Esophagus squamous epithelium (tissue), 5 donors: ENCODE results near the gene ZDHHC22. TPM values are rescaled to one million over a fixed set of nuclear protein-coding genes. Genes with fewer than 3 reads are reported as not detected.

Source experiments
- DNase-seq: peaks from one replicate; lab custom pipeline; 2025; lab: John Stamatoyannopoulos, UW
- H3K27ac ChIP-seq, 4 donors: fragments of 200-600 bp; sonication (generic); one replicate each; pipeline ENCODE4 v1.5.1; 2016 to 2019; ENCODE audit warnings: mild to moderate bottlenecking in 1 of 4
- H3K27me3 ChIP-seq, 4 donors: fragments of 200-600 bp; sonication (generic); 1 replicate in 3 of 4; 2 replicates in 1 of 4; pipeline versions ENCODE4 v1.5.1 to v1.6.0; 2017 to 2021; ENCODE audit warnings: antibody characterized with exemption in 1 of 4
- H3K36me3 ChIP-seq, 3 donors: fragments of 200-600 bp; sonication (generic); one replicate each; pipeline ENCODE4 v1.5.1; 2016 to 2019
- H3K4me1 ChIP-seq, 3 donors: fragments of 200-600 bp; sonication (generic); one replicate each; pipeline ENCODE4 v1.5.1; 2017 to 2019
- H3K4me3 ChIP-seq, 4 donors: fragments of 200-600 bp; sonication (generic); 1 replicate in 3 of 4; 2 replicates in 1 of 4; pipeline ENCODE4 v1.5.1; 2016 to 2019; ENCODE audit warnings: mild to moderate bottlenecking in 2 of 4, moderate library complexity in 1 of 4
- H3K9me3 ChIP-seq, 3 donors: fragments of 200-600 bp; sonication (generic); one replicate each; pipeline ENCODE4 v1.5.1; 2016 to 2019
- POLR2A ChIP-seq, 4 donors: fragments of 450-650 bp; IDR thresholded peaks; one replicate each; pipeline ENCODE4 v1.6.1; 2017; ENCODE audit warnings: antibody characterized with exemption in 4 of 4, mild to moderate bottlenecking in 4 of 4, moderate library complexity in 3 of 4
- WGBS, 2 donors: methylation state at CpG; one replicate each; pipeline ENCODE4 v1.1.5; 2018; 5-methylcytosine and 5-hydroxymethylcytosine counted together
- intact Hi-C: fragments of 100-400 bp; cut with DNase I; formaldehyde crosslinking; loops from one replicate; pipeline ENCODE4 v1.15.0; 2022
- total RNA-seq, 4 donors: library from RNA; depleted of rRNA; stranded (reverse); fragments of >200 nt; gene quantifications; one replicate each; pipeline ENCODE4 v1.1.0, GENCODE V29; 2016
- TF ChIP-seq, protein P1 (sequence below), 6 experiments: fragments of 450-650 bp in 4 of 6; fragments of 200-600 bp in 2 of 6; sonication (generic) in 2 of 6; IDR thresholded peaks; one replicate each; pipeline ENCODE4 v1.5.1; 2016 to 2019; ENCODE audit warnings: antibody characterized with exemption in 6 of 6, mild to moderate bottlenecking in 4 of 6, moderate library complexity in 4 of 6
- donor health status: DM: yes; HTN: yes; CAD: no.

Gene ZDHHC22
- total RNA-seq, 4 donors from 2014 or later = not detected

DNA sequence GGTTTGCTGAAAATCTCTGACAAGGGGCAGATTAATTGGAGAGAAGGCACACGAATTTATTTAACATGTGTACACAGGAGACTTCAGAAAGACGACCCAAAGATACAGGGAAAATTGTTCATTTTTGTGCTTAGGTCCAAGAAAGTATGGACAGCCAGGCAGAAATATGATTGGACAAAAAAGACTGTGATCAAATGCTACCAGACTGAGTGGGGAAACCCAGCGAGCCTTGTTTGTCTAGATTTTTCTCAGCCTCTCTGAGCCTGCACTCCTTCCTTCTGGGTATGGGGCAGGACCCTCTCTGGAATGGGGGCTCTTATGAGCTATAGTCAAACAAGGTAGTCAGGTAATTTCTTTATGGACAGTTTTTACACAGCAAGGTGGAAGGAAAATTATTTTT lies 54.0 kb downstream of the ZDHHC22 start:
- intact Hi-C loops = no loop called here
- peaks cover 0 to 43% (median 6%) of the 10 kb centered on the region in 3 donors for H3K4me1 ChIP-seq
- DNase-seq = no peak
- H3K9me3 ChIP-seq = peaks cover 0 to 17% (median 13%) of the 10 kb centered on the region in 3 donors
- no peak overlapping the region for H3K4me3 ChIP-seq
- peak overlapping the region; percentile 72 to 91 (median 84) for H3K27ac ChIP-seq
- H3K27me3 ChIP-seq = no peaks in the 10 kb centered on the region
- WGBS, 2 donors = 55 to 60% methylated on average over 3 of the region's 3 CpGs
- TF ChIP-seq, protein P1, sequence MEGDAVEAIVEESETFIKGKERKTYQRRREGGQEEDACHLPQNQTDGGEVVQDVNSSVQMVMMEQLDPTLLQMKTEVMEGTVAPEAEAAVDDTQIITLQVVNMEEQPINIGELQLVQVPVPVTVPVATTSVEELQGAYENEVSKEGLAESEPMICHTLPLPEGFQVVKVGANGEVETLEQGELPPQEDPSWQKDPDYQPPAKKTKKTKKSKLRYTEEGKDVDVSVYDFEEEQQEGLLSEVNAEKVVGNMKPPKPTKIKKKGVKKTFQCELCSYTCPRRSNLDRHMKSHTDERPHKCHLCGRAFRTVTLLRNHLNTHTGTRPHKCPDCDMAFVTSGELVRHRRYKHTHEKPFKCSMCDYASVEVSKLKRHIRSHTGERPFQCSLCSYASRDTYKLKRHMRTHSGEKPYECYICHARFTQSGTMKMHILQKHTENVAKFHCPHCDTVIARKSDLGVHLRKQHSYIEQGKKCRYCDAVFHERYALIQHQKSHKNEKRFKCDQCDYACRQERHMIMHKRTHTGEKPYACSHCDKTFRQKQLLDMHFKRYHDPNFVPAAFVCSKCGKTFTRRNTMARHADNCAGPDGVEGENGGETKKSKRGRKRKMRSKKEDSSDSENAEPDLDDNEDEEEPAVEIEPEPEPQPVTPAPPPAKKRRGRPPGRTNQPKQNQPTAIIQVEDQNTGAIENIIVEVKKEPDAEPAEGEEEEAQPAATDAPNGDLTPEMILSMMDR (IDR thresholded peaks at IDR 0.05) = no peak
- no peak for TF ChIP-seq POLR2A (IDR thresholded peaks at IDR 0.05)
- no peaks in the 10 kb centered on the region for H3K36me3 ChIP-seq

DNA sequence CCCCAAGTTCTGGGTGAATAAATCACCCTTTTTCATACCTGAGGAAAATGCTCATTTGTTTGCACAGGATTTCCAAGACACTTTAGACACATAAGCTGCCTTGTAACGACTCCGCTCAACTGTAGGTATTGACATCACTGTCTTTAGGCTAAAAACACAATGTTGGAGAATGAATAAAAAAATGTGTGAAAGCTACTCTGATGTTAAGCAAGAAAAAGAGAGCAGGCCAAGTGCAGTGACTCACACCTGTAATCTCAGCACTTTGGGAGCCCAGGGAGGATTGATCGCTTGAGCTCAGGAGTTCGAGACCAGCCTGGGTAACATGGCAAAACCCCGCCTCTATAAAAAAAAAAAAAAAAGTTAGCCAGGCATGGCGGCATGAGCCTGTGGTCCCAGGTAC lies 54.6 kb downstream of the ZDHHC22 start:
- Histone ChIP-seq H3K36me3 (no peaks in the 10 kb centered on the region), H3K27me3 (no peaks in the 10 kb centered on the region), H3K4me3 (no peak overlapping the region), H3K27ac (peak overlapping the region in 2 of 4 donors; percentile 90 to 91), H3K9me3 (peaks cover 0 to 12% (median 11%) of the 10 kb centered on the region in 3 donors), H3K4me1 (peaks cover 0 to 43% (median 6%) of the 10 kb centered on the region in 3 donors)
- WGBS, 2 donors = 74 to 80% methylated on average over 5 to 6 of the region's 6 CpGs
- DNase-seq = no peak
- intact Hi-C loops = no loop called here
- TF ChIP-seq, protein P1 (IDR thresholded peaks at IDR 0.05) = no peak
- no peak for TF ChIP-seq POLR2A (IDR thresholded peaks at IDR 0.05)

DNA sequence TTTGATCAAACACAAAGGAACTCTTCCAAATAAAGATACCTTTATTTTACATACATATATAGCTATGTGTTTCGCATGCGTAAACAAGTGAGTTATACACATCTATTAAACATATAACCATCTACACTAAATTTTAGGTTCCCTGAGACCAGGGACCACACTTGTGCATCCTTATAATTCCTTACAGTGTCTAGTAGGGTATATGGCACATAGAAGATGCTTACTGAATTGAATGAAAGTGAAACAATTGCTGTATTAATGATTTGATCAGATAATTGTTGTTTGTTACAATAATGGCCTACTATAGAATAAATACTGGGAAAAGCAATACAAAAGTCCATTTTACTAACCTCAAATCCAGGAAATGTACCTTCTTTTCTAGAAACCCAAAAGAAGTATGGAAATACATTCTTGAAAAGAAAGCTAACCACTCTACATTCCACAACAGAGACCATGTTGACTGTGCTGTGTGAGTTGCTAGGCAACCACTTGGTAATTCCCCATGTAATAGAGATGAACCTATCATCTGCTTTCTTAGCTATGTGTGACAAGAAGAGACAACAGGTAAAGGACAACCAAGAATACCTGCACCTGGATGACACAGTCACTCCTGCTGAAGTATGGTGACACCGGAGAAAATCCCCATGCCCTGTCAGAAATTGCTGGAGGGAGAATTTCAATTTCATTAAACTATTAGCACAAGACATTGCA lies 55.4 kb downstream of the ZDHHC22 start:
- Histone ChIP-seq H3K4me3 (no peak overlapping the region), H3K36me3 (no peaks in the 10 kb centered on the region), H3K27ac (peak overlapping the region in 1 of 4 donors; percentile 91), H3K9me3 (peaks cover 0 to 4% (median 3%) of the 10 kb centered on the region in 3 donors), H3K27me3 (no peaks in the 10 kb centered on the region), H3K4me1 (peaks cover 0 to 43% (median 6%) of the 10 kb centered on the region in 3 donors)
- no peak for DNase-seq
- intact Hi-C loops = no loop called here
- no peak for TF ChIP-seq POLR2A (IDR thresholded peaks at IDR 0.05)
- TF ChIP-seq, protein P1 (IDR thresholded peaks at IDR 0.05) = no peak
- WGBS, 2 donors = 91 to 92% methylated on average over 3 of the region's 3 CpGs

DNA sequence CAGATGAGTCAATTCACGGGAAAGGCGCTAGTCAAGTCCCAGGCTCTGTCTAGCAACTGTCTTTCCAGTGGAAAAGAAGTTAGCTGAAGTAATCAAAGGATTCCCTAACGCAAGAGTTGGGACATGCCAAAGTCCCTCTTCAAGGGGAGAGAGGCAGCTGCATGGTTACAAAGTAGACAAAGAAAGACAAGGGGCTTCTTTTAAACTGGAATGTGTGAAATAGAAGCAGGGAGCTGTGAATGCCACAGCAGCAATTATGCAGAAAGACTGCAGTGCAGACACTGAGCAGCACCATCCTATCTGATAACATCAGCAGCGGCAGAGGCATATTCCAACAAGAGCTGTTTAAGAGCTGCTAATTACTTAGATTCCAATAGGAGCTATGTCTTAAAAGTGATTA lies 56.1 kb downstream of the ZDHHC22 start:
- no peak overlapping the region for H3K27ac ChIP-seq
- no peaks in the 10 kb centered on the region for H3K36me3 ChIP-seq
- intact Hi-C loops = no loop called here
- 66 to 78% methylated on average over 3 to 4 of the region's 4 CpGs for WGBS, 2 donors
- no peak for DNase-seq
- no peaks in the 10 kb centered on the region for H3K9me3 ChIP-seq
- H3K27me3 ChIP-seq = no peaks in the 10 kb centered on the region
- H3K4me1 ChIP-seq = peaks cover 0 to 43% (median 6%) of the 10 kb centered on the region in 3 donors
- TF ChIP-seq, protein P1 (IDR thresholded peaks at IDR 0.05) = no peak
- TF ChIP-seq POLR2A (IDR thresholded peaks at IDR 0.05) = no peak
- no peak overlapping the region for H3K4me3 ChIP-seq

DNA sequence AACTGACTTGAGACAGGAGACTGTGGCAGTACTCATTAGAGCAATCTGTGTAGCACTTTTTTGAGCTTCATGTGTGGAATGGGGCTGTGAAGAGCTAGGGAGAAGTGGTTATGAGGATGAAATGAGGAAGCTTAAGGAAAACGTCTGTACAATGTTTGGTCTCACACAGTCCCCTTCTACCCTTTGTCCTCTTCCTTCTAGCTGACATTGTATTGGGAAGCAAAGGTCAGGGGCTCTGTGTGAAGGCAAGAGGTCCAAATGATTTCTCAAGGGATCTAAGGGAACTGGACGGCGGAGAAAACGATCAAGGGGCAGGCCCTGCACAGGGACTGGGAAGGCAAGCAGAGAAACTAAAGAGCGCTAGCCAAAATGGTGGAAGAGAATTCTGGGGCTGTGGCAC lies 56.6 kb downstream of the ZDHHC22 start:
- Histone ChIP-seq H3K4me3 (no peak overlapping the region), H3K4me1 (peaks cover 0 to 40% (median 6%) of the 10 kb centered on the region in 3 donors), H3K9me3 (no peaks in the 10 kb centered on the region), H3K36me3 (no peaks in the 10 kb centered on the region), H3K27me3 (no peaks in the 10 kb centered on the region), H3K27ac (no peak overlapping the region)
- DNase-seq = no peak
- TF ChIP-seq, protein P1 (IDR thresholded peaks at IDR 0.05) = no peak
- no peak for TF ChIP-seq POLR2A (IDR thresholded peaks at IDR 0.05)
- intact Hi-C loops = no loop called here
- 71 to 77% methylated on average over 5 of the region's 5 CpGs for WGBS, 2 donors
